Activated CD4-positive, alpha-beta T cell treated with anti-CD3 and anti-CD28 coated beads, Interleukin-2, Interleukin-6, amounts not matched to agents 100 ng/mL and 50 ng/mL, durations not matched to agents 16 hours and 8 hours (primary cell): ENCODE results near the gene SP9.

ENCODE experiments used
- DNase-seq: peaks from one replicate; pipeline ENCODE4 v3.0.0-alpha.2; 2020

SP9 gene

DNA sequence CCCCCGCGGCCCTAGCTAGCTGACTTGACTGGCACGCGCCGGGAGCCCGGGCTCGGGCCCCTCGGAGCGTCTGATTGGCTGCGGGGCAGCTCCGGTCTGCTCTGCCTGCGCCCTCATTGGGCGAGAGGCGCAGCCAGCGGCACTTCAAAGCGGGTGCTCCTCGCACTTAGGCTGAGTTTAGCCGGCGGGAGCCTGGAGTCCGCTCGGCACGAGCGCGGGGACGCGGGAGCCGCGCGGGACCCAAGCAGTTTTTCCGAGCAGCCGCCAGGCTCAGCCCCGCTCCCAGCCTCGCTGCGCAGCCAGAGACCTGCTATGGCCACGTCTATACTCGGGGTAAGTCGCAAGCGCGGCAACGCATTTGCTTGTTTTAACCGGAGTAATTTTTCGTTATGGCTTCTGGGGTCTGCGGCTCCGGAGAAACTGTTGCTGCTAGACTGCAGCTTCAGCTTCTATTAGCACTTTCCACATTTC lies at the start of gene SP9:
SP9 (plus strand) TSS at position 174 of the 471 bp plus-strand sequence; CDS start at position 313, 139 bp downstream.
- DNase-seq, result peak; percentile 43

DNA sequence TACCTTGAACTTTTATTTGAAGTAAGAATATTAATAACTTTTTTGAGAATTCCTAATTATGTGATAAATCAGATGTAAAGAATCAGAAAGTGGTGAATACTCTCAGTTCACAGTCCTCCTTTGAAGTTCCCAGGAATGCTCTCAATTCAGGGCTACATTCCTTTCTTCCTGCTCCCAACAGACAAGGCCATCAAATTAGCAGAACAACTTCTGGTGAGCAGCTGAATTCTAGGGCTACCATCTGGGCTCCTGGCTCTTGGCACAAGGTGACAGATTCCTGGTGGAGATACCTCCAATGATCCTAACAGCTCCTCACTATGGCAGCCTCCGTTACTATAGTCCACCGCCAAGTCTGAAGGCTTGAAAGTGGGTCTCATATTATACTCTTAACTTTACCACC lies 48.6 kb upstream of the SP9 start:
- no peak for DNase-seq

DNA sequence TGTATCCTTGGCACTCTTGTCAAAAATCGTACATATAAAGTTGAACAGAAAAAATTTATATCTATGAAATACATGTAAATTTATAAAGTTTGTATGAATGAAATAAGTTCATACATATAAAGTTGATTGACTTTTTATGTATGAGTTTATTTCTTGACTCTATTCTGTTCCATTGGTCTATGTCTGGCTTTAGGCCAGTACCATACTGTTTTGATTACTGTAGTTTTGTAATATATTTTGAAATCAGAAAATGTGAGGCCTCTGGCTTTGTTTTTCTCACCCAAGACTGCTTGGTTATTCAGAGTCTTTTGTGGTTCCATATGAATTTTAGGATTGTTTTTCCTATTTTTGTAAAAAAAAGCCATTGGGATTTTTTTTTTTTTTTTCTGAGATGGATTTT lies 41.8 kb upstream of the SP9 start:
- DNase-seq, result no peak

DNA sequence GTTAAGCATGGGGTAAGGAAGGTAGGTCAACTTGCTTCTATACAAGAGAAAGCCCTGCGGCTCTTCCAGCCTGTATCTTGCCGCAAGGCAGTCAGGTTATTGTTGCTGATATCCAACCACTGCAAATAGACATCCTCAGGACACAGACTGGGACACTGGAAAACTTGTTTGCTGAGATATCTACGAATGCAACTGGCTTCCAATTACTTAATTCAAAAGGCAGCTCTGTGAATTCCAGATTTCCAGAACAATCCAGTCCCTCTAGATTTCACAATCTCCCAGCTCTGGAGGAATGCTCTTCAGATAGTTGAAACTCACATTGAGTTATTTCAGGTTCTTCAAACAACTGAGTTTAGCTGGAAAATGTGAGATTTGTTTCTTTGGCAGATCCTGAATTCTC lies 34.6 kb upstream of the SP9 start:
- no peak for DNase-seq

DNA sequence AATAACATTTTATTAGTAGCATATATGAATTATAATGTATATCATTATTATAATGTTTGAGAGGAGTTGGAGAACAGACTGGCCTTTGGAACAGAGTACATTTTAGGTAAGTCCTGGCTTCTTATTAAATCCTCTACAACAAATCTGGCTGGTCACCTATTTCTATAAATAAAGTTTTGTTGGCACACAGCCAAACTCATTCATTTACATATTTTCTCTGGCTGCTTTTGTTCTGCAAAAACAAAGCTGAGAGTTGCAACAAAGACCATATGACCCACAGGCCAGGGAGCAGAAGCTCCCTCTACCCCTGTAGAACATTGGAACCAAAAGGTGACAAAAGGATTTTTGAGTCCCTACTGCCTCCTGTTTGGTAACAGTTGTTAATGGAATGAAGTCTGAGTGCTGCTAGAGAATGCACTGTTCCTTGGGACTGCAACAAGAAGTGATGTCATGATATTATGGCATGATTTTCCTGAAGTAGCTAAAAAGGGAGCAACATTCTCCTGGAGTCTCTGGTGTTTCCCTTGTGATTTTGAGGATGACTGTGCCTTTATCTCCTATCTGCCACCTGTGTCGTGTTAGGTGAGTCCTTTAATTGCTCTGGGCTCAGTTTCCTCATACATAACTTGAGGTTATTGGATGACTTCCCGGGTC lies 22.0 kb upstream of the SP9 start:
- no peak for DNase-seq

DNA sequence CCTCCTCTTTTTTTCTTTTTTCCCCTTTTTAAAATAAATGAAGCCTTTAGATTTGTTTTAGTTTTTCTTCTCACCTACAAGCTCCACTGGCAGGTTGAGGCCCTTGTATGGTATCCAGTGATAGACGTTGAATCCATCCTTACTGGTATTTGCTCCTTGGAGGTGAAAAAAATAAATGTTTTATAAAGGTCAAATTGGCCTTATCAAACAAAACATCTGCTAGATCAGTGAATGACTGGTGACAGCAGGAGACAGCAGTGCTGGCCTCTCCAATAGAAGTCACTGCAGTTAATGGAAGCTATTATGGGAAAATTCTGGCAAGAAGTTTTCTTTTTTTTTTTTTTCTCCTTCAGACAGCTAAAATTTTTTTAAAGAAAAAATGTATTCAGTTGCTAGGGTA lies 12.6 kb upstream of the SP9 start:
- DNase-seq, result no peak

DNA sequence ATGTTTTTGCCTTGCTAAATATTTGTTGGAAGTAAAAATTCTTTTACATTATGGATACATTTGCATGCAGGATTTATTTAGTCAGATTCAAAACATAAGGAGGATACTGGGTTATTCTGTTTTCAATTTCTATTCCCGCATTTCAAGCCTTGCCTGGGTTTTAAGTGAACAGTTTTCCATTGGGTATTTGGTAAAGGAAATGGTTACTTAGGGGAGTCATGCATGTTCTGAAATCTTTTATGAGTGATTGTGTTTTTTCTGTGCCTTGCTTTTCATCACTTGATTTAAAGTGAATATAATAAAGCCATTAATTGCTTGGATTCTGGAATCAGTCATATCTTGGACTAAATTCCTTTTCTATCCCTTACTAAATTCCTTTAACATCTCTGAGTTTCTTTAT lies 12.0 kb upstream of the SP9 start:
- no peak for DNase-seq

DNA sequence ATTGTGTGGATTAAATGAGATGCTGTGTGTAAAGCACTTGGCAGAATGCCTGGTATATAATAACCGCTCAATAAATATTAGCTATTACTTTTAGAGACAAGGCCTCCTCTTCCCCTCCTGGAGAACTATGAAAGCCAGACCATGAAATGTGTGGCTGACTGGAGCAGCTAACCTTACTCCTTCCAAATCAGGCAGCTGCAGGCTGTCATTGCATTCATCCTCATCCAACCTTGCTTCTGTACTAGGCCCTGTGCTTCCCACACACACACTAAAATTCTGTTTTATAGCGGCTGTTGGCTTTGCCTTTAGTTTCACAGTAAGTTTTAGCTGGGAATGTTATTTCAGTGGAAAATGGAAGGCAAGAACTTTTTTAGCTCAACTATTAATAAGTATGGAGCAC lies 10.2 kb upstream of the SP9 start:
- no peak for DNase-seq

DNA sequence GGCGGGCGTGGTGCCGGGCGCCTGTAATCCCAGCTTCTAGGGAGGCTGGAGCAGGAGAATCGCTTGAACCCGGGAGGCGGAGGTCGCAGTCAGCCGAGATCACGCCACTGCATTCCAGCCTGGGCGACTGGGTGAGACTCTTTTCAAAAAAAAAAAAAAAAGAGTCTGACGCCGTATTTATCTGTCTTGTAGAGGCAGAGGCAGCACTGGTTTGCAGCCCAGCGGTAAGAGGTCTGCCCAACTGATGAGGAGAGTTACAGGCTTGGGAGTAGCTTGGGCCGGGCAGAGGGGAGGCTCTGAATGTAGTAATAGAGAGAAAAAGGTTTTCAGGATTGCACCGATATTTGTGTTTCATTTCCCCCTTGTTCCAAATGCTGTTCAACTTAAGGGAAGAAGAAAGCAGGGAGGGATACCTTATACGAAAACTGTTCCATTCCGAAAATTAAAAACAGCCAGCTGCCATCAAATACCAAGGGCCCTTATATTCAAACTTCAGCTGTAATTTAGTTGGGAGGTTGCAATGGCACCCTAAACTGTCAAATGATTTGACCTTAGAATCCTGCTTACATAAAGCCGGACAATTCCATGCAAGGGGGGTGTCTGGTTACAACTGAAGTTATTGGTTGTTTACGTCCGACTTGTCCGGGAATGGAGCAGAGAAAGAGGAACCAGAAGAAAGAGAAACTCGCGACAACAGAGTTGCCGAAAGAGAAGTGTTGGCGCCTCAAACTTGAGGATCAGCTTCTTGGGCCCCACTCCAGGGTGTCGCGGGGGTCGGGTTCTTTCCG lies 9.2 kb upstream of the SP9 start:
- no peak for DNase-seq

DNA sequence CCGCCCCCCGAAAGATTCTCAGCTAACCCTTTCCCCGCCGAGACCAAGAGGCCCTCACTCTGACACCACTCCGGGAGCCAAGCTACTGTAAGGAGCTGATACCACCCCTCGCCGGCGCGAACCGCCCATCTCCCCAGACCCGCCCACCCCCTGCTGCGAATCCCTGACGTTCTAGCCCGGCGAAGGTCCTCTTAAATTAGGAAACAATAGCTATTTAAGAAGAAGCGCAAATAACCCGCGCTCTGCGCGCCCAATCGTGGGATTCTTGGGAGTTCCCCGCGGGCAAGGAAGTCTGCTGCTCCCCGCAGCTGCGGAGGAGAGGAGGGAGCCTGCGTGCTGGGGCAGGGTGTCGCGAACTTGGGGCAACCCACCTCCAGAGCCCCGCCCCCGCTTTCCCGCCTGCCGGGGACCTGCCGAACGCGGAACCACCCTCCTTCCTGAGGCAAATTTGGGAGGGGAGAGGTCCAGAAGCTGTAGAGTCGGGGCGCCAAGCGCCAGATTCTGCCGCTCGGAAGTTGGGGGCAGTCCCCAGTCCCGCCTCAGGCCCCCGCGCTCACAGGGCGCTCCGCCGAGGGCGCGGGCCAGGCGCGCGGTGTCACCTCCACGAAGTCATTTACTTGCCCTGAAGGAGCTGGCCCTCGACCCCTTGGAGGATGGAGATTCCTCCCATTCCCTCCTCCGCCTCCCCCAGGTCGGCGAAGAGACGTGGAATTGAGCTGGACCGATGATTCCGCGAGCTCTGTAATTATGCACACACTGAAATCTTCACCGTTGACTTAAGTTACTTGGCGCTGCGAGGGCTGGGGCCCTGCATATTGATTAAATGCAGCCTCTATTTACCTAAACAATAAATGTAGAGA lies 8.4 kb upstream of the SP9 start:
- no peak for DNase-seq

DNA sequence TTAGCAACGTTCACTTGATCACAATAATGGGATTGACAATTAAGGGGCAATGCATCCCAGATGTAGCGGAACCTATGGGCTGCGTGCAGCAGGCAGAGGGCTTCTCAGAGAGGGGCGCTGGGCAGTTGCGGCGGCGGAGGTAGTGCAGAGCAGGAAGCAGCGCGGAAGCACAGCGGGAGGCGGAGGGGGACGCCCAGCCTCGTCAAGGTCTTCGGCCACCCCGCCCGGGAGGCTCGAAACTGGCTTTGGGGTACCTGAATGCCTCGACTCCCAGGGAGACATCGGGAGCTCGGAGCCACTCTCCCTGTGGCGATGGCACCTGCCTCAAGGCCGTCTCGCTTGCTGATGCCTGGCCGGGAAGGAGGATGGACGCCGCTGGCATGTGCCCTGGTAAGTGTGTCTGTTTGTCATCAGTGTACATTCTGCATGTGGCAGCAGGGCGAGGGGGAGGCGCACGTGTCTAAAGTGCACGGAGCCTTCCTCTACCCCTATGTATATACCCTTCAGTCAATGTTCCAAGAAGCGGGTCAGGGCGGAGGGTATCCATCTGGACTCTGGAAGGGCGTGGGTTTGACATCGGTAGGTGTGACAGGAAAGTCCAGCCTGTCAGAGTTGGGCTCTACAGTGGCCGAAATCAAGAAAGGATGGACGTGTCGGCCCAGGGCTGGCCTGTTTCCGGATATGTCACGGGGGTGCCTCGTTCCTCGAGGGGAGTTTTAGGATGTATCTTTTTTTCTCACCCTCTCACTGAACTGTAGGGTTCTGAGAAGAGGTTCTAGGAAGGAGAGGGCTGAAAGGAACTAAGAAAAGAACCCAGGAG lies 7.5 kb upstream of the SP9 start:
- no peak for DNase-seq

DNA sequence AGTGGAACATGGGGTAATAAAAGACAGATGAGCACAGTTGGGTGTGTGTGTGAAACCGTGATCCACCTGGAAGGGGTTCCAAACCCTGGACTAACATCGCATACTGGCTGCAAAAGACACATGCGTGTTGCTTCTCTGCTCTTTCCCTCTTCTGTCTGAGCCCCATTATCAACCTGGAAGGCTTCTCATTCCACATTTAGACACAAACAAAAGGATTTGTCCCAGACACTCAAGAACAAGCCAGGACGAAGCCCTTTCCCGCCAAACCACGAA lies 7.0 kb upstream of the SP9 start:
- no peak for DNase-seq

DNA sequence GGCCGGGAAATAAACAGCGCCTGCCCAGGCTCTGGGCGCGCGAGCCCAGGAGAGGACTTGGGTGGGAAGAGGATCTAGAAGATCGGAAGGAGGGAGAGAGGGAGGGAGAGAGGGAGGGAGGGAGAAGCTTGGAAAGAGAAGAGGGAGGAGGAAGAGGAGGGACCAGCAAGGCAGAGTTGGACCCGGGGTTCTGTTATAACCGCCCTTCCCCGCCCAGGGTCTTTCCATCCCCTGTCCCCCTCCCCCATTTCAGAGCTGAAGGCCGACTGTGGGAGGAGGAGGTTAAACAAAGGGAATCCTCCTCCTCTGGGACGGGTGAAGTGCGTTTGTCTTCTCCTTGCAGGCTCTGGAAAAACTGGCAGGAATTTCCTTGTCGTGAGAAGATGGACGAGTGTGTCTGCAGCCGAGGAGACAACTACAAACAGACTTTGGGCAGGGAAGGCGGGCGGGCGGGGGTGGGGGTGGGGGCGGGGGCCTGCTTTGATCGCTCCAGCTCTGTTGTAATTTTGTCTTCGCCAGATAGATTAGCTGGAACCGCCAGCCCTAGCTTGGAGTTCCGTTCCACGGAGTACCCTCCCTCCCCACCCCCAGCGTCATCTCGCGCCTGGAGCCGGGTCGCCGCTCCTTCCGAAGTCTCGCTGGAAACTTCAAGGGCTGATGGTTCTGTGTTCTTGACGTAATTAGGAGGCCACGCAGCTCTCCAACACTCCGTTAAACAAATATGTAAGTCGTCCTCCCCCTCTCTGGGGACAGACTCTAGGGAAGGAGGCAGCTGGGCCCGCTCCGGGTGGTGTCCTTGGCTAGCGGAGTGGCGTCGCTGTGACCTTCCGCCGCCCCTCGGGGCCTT lies 6.4 kb upstream of the SP9 start:
- no peak for DNase-seq

DNA sequence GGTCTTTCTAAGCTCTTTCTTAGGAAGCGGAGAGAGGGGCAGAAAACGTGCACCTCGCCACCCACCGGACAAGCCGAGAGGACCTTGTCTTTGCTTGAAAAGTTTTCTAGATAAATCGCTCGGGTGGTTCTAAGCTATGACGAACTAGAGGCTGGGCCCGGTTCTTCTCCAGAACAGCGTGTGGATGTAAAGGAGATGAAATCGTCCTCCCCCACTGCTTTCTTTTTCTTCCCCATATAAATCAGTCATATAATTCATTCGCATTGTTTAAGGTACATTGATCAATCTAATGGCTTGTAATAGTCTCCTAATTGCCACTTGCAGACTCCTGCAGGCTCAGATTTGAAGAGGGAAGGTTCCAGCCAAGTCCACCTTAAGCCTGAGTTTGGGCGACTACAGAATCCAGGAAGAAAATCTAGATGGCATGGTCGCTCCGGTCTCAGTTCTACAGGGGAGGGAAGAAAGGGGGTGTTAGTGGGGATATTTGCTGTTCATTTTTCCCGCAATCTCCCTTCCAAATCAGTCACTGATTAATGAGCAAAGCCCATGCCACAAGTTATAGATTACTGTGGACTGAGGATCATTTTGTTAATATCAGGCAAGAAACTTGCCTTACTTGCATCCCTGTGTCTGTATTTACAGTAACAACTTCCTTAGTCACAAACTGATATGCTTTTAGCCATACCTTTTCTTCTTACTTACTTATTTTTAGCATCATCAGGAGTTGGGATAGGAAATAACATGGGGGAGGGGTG lies 5.6 kb upstream of the SP9 start:
- no peak for DNase-seq

DNA sequence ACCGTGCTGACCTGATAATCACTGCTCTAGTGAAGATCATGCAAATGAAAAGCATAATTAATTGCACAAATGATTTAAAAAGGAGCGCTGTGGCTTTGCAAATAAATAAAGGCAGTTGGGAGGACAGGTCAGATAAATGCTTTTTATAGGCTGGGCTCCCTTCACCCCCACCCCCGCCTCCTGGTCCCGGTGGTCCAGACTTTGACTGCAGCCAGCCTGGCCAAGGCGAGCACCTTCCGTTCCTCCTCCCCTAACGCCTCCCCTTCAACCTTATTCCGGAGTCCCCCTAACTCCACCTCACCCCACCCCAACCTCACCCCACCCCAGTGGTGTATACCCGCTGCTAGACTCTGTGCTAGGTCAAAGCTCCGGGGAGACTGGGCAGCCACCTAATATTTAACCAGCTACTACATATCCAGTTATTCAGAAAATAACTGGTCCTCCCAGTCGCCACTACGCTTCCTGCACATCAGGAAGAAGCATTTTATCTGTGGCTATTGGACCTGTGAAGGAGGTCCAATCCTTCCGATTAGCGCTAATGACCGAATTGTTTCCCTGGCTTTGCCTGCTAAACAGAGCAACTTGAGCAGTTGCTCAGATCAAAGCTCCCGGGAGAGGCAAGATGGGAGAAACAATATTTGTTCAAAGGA lies 3.7 kb upstream of the SP9 start:
- DNase-seq, result no peak

DNA sequence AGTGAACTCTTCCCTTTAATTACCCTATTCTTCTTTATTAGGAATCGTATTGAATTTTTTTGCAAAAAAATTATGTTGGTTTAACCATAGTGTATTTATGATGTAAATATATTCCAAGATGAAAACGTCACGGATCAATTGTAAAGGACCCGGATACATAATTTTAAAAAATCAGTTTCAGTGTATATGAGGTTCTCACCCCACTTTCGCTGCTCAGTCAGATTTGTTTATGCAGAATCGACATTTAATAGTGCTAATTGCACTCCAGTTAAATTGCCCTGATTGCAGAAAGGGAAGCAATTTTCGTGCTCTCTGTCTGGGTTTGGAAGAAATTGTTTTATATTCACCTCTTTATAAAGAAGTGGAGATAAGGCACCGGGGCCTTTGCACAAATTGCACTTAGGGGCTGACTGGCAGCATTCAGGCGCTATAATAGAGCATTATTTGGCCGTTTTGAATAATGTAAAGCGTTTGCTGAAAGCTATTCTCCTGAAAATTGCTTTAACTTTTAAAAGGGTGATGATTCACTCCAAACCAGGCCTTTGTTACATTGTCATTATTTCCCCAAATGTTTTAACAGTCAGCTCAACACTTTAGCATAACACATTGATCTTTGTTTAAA lies 3.0 kb upstream of the SP9 start:
- DNase-seq, result no peak

DNA sequence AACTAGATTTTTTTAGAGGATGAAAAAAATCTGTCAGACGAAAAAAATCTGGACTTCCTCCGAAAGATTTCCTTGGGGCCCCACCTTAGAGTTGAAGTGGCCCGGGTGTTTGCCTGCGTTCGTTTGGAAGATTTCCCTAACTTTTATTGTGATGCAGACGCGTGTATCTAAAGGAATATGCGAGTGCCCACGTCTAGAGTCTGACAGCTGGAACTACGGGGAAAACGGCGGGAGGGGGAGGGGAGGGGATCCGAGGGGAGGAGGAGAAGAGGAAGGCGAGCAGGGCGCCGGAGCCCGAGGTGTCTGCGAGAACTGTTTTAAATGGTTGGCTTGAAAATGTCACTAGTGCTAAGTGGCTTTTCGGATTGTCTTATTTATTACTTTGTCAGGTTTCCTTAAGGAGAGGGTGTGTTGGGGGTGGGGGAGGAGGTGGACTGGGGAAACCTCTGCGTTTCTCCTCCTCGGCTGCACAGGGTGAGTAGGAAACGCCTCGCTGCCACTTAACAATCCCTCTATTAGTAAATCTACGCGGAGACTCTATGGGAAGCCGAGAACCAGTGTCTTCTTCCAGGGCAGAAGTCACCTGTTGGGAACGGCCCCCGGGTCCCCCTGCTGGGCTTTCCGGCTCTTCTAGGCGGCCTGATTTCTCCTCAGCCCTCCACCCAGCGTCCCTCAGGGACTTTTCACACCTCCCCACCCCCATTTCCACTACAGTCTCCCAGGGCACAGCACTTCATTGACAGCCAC lies 2.4 kb upstream of the SP9 start:
- DNase-seq, result no peak

DNA sequence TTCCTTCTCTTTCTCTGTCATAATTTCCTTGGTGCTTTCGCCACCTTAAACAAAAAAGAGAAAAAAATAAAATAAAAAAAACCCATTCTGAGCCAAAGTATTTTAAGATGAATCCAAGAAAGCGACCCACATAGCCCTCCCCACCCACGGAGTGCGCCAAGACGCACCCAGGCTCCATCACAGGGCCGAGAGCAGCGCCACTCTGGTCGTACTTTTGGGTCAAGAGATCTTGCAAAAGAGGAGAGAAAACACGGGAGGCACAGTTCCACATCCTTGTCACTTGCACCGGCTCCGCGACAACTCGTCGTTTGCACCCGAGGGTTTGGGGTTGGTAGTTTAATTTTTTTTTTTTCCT lies 1.8 kb upstream of the SP9 start:
- no peak for DNase-seq
